Hematopoietic multipotent progenitor cell treated with erythropoietin and hydrocortisone succinate and interleukin-3 and kit ligand, for 4 days (in vitro differentiated cells): ENCODE measurements around the gene IFT27.

Source experiments
- DNase-seq: peaks from one replicate; pipeline ENCODE4 v3.0.0-alpha.2; 2015

The IFT27 gene, protein sequence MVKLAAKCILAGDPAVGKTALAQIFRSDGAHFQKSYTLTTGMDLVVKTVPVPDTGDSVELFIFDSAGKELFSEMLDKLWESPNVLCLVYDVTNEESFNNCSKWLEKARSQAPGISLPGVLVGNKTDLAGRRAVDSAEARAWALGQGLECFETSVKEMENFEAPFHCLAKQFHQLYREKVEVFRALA

DNA sequence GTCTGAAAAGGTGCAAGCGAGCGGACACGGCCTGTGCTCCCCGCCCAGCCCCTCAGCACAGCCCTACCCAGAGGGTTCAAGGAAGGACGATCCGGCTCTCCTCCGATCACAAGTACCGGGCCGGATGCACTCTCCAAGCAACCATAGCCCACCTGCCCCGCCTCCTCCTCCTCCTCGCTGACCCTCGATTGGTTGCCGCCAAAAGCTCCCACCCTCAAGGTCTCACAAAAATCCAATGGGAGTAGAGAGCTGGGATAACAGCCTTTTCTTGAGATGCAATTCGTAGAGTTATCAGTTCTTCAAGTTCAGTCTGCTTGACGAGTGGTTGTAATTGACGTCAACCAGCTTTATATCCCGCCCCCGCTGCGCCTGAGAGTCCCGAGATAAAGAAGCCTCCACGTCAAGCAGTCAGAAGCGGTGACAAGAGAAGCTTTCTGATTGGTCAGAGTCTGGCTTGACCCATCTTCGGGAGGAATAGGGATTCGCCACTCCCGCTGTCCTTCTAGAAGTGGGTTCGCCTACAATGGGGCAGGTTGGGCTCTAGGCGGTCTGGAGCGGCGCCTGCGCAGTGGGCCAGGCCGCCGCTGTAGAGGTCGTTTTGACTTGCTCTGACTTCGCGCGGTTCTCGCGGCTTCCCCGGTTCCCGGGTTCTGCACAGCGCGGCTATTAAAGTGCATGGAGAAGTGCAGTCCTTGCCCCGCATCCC lies at the start of gene IFT27:
IFT27 (minus strand) TSS at position 156 of the 706 bp plus-strand sequence. CDS start 412 bp downstream, outside the sequence.
- peak; percentile 100 for DNase-seq

- DNase-seq: no peak
These were observed 48.7 kb upstream of the IFT27 start for GRCh38 chr22:36824655-36825054.

DNA sequence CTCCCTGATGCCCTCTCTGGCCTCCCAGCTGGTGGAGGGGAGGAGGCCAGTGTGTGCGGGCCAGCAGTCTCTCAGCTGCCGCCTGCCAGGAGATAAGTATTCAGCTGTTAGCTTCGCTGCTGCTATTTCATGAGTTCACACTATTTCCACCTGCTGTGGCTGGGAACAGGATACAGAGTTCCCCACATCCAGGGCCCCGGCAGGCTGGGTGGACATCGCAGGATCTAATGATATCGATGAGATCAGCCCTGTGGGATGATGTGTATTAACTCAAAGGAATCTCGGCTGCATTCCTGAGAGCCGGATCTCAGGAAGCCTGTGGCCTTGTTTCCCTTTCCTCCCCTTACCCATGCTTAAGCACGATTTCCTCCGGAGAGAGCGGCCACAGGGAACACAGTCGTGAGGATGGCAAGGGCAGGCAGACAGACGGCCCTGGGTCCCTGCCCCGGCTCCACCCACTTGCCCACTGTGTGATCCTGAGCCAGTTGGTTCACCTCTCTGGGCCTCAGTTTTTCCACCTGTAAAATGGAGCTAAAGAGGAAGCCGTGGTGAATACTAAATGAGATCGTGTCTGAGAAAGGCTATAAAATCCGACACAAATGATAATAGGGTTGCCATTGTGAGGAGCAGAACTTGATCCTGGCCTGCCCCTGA lies 47.4 kb upstream of the IFT27 start:
- no peak for DNase-seq

GRCh38 chr22:36822581-36822980 lies 46.7 kb upstream of the IFT27 start:
- no peak for DNase-seq

- no peak for DNase-seq
These were observed 43.2 kb upstream of the IFT27 start for GRCh38 chr22:36819112-36819511.

DNA sequence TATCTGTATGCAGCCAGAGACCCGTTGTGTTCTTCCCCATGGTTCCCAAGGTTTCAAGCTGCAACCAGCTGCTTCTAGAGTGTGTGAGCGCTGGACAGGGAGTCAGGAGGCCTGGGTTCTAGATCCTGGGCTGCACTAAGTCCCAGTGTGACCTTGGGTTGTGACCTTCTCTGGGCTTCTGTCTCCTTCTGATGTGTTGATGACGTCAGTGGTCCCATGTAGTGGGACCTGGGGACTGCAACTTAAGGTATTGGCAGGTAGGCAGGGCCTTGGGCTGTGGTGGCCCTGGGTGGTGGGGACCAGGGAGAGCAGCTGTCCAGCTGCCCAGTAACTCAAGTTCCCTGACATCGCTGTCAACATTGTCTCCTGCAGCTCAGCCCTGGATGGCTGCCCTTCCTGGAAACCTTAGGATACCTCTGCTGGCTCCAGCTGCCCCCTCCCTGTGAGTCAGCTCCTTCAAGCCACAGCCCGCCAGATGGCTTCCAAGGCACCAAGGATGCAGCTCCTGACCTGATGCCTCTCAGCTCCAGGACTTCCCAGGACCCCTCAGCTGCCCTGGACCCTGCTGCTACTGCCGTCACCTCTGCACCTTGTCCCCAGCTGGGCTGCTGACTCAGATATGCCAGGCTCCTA lies 42.2 kb upstream of the IFT27 start:
- DNase-seq: no peak

GRCh38 chr22:36817525-36817848 lies 41.6 kb upstream of the IFT27 start:
- DNase-seq: no peak

- DNase-seq: peak; percentile 76
These were observed 41.0 kb upstream of the IFT27 start, which contains the start of gene PVALB for GRCh38 chr22:36816636-36817524. Gene PVALB, minus strand, starts transcription at chr22:36817035. Its CDS starts 30 bp downstream, at chr22:36817005.

DNA sequence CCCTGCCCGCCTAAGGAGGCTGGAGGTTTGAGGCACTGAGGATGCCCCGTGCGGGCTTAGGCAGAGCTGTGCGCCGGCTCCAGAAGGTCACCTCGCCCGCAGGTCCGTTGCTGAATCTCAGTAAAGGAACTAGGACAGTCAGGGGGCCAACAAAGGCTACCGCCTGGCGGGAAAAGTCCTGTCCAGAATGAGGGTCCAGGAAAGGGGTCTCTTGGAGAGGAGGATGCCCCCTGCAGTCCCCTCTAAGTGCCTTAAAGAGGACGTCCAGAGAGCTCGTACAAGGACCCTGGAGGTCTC lies 40.4 kb upstream of the IFT27 start:
- DNase-seq: peak; percentile 18

DNA sequence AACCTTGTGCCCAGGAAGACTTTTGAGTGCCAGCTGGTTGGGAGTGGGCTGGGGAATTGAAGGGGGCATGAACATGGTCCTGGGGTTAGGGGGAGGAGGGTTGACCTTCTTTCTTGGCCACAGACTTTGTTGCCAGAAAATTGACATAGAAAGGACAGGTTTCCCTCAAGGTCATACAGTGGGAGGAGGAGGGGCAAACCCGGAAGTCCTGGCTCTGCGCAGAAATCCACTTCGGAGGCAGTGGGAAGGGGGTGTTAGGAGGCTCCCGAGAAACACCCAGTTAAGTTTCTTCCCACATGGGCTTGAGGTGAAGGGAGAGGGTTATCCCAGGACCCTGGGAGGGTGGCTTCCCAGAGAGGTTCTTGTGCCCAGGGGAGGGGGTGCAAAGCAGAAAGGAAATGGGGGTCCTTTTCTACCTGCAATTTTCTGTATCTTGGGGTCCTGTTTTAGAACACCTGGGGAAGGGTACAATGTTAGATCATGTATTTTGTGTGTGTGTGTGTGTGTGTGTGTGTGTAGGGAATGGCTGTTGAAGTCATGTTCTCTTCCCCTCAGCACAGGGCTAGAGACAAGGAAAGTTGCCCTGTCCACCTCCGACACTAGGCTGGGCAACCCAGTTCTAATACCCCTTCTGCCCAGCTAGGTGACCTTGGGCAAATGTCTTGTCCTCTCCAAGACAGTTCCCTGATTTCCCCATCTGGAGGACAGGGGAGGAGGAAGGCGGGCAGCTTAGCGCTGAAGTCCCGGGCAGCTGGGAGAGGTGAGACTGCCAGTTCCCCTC lies 39.8 kb upstream of the IFT27 start:
- DNase-seq: no peak

DNA sequence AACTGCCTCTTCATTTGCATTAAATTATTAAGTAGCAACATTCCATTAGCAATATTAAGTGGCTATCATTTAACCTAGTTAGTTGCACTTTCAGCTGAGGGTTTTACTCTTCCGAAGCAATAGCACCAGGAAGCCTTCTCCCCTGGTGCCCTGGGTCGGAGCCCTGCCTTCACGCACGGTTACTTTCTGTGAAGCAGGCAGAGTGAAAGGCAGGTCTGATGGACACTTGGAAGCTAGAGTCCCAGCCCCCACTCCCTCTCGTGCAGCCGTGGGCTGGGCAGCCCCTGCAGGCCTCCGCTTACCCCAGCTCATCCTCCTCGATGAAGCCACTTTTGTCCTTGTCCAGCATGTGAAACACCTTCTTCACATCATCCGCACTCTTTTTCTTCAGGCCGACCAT lies 38.9 kb upstream of the IFT27 start:
- no peak for DNase-seq

DNA sequence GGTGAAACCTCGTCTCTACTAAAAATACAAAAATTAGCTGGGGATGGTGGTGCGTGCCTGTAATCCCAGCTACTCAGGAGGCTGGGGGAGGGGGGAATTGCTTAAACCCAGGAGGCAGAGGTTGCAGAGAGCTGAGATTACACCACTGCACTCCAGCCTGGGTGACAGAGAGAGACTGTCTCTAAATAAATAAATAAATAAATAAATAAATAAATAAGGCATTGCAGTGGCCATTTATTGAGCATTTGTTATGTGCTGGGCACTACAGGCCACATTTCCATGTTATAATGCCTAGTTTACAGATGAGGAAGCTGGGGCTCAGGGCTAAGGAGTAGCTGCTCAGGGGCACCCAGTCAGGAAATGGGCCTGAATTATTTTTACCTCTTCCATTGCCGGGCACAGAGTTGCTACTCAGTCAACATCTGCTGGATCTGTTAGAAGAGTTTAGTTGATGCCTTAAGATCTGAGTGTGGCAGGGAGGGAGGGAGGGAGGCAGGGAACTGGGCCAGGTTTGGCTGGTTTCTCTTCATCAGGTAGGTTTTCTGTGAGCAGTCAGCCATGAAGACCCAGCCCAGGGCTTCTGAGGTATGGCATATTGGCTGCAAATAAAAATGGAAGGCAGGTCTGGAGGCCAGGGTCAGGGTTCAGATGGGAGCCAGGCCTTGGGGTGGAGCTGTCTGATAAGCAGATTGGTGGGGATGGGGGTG lies 35.3 kb upstream of the IFT27 start:
- peak; percentile 45 for DNase-seq

DNA sequence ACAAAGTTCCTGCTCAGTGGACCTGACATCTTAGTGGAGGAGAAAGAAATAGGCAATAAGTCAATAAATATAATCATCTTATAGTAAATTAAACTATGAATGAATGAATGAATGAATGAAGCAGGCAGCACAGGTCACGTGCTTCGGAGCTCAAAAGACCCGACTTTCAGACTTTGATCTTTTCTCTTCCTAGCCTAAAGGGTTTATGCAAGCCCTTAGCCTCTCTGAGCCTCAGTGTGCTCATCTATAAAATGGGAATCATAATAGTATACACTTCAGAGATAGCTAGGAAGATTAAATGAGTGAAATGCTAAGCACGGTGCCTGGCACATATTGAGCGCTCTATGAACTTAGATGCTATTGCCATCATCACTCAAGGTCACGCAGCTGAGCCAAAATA lies 33.4 kb upstream of the IFT27 start:
- no peak for DNase-seq

DNA sequence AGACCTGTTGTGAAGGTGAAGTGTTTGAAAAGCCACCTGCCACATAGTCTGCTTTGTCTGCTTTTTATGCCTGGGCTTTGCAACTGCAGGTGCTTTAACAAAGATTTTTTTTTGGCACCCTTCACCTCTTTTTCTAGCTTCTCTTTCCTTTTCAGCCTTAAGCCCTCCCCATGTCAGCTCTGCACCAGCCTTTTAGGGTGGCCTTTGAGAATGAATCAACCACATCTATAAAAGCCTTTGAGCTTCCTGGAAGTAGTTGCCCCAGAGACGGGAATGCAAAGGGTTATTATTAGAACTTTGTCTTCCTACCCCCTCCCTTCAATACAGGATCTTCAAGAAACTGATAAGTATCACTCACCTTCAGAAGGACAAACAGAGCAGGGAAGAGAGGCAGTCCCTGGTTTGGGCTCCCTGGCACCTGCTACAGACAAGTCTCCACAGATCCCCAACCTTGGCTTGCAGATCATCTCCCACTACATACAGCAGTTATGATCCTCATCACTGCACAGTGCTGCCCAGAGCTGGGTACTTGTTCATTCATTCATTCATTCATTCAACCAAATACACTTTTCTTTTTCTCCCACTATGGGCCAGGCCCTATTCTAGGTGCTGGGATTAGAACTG lies 32.9 kb upstream of the IFT27 start:
- DNase-seq: no peak

GRCh38 chr22:36807627-36808026 lies 31.7 kb upstream of the IFT27 start:
- DNase-seq: no peak

- no peak for DNase-seq
These were observed 30.9 kb upstream of the IFT27 start for GRCh38 chr22:36806835-36807234.

DNA sequence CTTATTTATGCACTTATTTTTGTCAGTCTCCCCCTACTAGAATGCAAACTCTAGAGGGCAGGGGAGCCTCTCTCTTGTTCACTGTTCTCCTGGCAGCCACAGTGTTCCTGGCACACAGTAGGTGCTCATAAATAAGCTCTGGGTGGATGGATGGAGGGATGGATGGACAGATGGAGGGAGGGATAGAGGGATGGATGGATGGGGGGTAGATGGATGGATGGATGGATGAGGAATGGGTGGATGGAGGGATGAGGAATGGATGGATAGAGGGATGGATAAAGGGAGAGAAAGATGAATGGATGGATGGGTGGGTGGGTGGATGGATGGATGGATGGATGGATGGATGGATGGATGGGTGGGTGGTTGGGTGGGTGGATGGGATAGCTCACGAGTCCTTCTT lies 27.4 kb upstream of the IFT27 start:
- no peak for DNase-seq

DNA sequence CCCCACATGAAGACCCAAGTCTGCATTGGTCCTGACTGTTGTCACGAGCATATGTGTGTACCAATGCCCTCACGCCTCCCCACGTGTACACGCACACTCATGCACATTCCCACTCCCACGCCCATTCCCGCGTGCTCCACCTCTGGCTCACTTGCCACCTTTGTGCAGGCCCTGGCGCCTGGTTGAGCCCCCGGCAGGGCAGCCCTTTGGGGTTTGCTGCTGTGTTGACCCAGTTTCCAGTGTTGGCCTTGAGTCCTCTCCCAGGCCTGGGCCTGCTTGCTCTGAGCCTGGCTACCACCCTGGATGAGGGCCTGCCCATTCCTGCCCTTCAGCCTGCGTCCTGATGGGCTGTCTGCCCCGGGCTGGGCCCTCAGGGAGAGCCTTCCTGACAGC lies 22.8 kb upstream of the IFT27 start:
- no peak for DNase-seq

- no peak for DNase-seq
These were observed 22.2 kb upstream of the IFT27 start for GRCh38 chr22:36797911-36798673.

GRCh38 chr22:36797374-36797773 lies 21.5 kb upstream of the IFT27 start:
- no peak for DNase-seq
